ENCODE measurements around the gene SPRED2.

Gene SPRED2

GRCh38 chr2:65278531-65278981, 153.8 kb downstream of the SPRED2 start:
- H3K4me3 ChIP-seq (ENCODE audit: low read depth, low read length), result no peak overlapping the region
- in situ Hi-C loops (cut with HindIII; ENCODE audit: low sequenced_read_pairs), result no loop called here
- peak; percentile 69 for DNase-seq (ENCODE audit: low read depth, low spot score)
- TF ChIP-seq CTCF (IDR thresholded peaks at IDR 0.05; ENCODE audit: low read depth, low read length), result no peak

DNA sequence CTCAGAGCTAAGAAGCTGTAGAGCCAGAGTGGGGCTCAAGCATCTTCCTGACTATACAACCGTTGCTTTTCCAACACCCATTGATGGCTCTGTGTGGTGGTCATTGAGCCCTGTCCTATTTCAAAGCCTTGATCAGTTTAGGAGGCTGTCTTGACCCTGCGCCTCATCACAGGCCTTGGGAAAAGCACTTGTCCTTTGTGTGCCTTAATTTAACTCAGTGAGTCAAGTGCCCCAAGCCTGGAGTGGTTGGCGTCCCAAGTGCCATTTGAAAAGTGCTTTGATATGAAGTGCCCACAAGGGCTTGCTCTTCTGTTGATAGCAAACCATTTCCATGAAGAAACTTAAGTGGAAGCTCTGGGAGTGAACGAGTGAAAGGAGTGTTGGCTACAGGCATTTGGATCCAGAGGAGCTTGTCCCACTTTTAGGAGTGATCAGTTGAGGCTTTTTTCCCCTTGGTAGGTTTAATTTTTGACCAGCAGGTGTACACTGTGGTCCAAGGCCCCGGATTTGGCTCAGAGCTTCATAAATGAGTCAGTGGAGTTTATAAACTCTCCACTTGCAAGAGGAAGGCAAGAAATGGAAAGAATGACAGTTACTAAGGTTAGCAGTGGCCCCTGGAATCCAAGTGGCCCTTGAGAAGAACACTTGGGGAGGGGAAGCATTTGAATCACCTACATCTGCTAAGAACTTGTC, 154.5 kb downstream of the SPRED2 start:
- TF ChIP-seq CTCF (IDR thresholded peaks at IDR 0.05; ENCODE audit: low read depth, low read length), result peak; percentile 12
- in situ Hi-C loops (cut with HindIII; ENCODE audit: low sequenced_read_pairs), result no loop called here
- no peak overlapping the region for H3K4me3 ChIP-seq (ENCODE audit: low read depth, low read length)

DNA sequence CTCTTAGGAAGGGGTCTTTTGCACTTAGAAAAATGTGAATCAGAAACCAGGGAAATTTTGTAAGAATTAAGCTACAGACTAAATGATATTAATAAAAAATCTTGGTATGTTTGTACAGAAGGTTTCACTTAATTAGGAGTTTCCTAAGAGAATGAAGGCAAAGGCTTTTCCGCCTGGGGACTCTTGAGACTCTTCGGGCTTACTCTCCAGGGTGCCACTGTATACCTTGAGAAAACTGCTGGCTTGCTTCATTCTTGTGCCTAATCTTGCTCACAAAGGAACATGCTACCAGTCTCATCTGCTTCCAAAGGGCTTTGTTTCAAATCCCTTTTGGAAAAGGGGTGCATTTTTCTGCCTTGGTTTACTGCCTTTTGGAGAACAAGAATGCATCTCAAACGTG, 155.3 kb downstream of the SPRED2 start:
- TF ChIP-seq CTCF (IDR thresholded peaks at IDR 0.05; ENCODE audit: low read depth, low read length), result no peak
- in situ Hi-C loops (cut with HindIII; ENCODE audit: low sequenced_read_pairs), result no loop called here
- H3K4me3 ChIP-seq (ENCODE audit: low read depth, low read length), result no peak overlapping the region
- DNase-seq (ENCODE audit: low read depth, low spot score), result no peak

More for the DNA sequence above, 154.5 kb downstream of the SPRED2 start:
- DNase-seq (ENCODE audit: low read depth, low spot score), result no peak

DNA sequence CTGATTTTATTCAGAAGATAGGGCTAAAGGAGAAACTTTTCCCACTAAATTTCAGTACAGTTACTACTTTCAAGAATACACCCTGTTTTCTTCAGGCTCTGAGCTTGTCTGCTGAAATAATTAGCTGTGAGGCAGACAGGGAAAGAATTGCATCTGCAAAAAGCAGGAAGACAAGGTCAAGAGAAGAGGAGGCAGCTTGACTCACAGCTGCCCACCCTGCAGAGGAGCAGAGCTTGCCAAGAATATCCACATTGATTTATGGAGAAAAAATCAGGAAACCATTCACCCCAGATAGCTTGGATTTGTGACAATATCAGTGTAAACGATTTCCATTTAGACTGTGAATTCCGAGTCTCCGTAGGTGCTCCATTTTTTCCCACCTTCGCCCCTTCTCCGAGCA, 155.8 kb downstream of the SPRED2 start:
- peak; percentile 37 for DNase-seq (ENCODE audit: low read depth, low spot score)
- in situ Hi-C loops (cut with HindIII; ENCODE audit: low sequenced_read_pairs), result no loop called here
- TF ChIP-seq CTCF (IDR thresholded peaks at IDR 0.05; ENCODE audit: low read depth, low read length), result no peak
- H3K4me3 ChIP-seq (ENCODE audit: low read depth, low read length), result no peak overlapping the region

GRCh38 chr2:65275141-65275915, 157.1 kb downstream of the SPRED2 start:
- DNase-seq (ENCODE audit: low read depth, low spot score), result no peak
- H3K4me3 ChIP-seq (ENCODE audit: low read depth, low read length), result no peak overlapping the region
- in situ Hi-C loops (cut with HindIII; ENCODE audit: low sequenced_read_pairs), result no loop called here
- TF ChIP-seq CTCF (IDR thresholded peaks at IDR 0.05; ENCODE audit: low read depth, low read length), result no peak

DNA sequence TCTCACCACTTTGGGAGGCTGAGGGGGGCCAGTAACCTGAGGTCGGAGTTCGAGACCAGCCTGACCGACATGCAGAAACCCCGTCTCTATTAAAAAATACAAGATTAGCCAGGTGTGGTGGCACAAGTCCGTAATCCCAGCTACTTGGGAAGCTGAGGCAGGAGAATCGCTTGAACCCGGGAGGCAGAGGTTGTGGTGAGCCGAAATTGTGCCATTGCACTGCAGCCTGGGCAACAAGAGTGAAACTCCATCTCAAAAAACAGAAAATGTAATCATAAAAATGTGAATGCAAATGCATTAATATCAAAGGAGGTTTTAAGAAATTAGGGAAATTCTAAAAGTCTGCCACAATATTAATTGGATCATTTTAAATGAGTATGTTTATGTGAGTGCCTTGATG, 159.1 kb downstream of the SPRED2 start:
- in situ Hi-C loops (cut with HindIII; ENCODE audit: low sequenced_read_pairs), result no loop called here
- no peak for DNase-seq (ENCODE audit: low read depth, low spot score)
- H3K4me3 ChIP-seq (ENCODE audit: low read depth, low read length), result no peak overlapping the region
- TF ChIP-seq CTCF (IDR thresholded peaks at IDR 0.05; ENCODE audit: low read depth, low read length), result no peak

Measured in astrocyte of the spinal cord (primary cell).